Measurements from ENCODE around the gene C11orf97. TPM values are rescaled to one million over a fixed set of nuclear protein-coding genes. Genes with fewer than 3 reads are reported as not detected.

The C11orf97 gene
- total RNA-seq, 1 experiment from 2014 or later, result not detected

- Histone ChIP-seq H3K4me2 (ENCODE audit: low read length) (no peak overlapping the region), H3K9me2 (ENCODE audit: insufficient read depth) (no peaks in the 10 kb centered on the region), H3K4me3 (replicated peaks in 1 of 2; ENCODE audit: low read depth in 1 of 2, low read length in 2 of 2) (no peak overlapping the region), H3K9ac (ENCODE audit: low read length) (no peak overlapping the region), H3K79me2 (ENCODE audit: insufficient read depth, low read length) (no peaks in the 10 kb centered on the region), H3K27me3 (ENCODE audit: insufficient read depth, low read length) (no peaks in the 10 kb centered on the region), H2AFZ (ENCODE audit: low read depth, low read length, poor library complexity, severe bottlenecking) (no peak overlapping the region), H3K9me3 (ENCODE audit: control insufficient read depth in 1 of 2, insufficient read depth in 1 of 2, low read depth in 1 of 2, low read length in 2 of 2) (no peaks in the 10 kb centered on the region), H4K20me1 (ENCODE audit: insufficient read depth) (no peaks in the 10 kb centered on the region), H3K4me1 (ENCODE audit: control insufficient read depth in 1 of 2, insufficient read depth in 2 of 2, low read length in 2 of 2) (no peaks in the 10 kb centered on the region), H3K27ac (ENCODE audit: low read depth, low read length) (no peak overlapping the region), H3K36me3 (ENCODE audit: control insufficient read depth in 1 of 2, insufficient read depth in 2 of 2, low read length in 2 of 2) (no peaks in the 10 kb centered on the region)
- no peak for TF ChIP-seq REST (IDR thresholded peaks at IDR 0.05; ENCODE audit: low read depth)
- no peak for TF ChIP-seq ZFX (IDR thresholded peaks at IDR 0.05)
- no peak for TF ChIP-seq ATF3 (IDR thresholded peaks at IDR 0.05)
- TF ChIP-seq EZH2 (IDR thresholded peaks at IDR 0.05), result no peak
- TF ChIP-seq CBX3 (IDR thresholded peaks at IDR 0.05; ENCODE audit: low read depth), result no peak
- TF ChIP-seq SIN3A (IDR thresholded peaks at IDR 0.05; ENCODE audit: low read depth), result no peak
- no peak for TF ChIP-seq TCF7L2 (IDR thresholded peaks at IDR 0.05; ENCODE audit: borderline replicate concordance, extremely low read depth, insufficient read depth, insufficient read length)
- no peak for TF ChIP-seq CTCF (IDR thresholded peaks at IDR 0.05 in 2 of 3, conservative IDR thresholded peaks at IDR 0.05 in 1 of 3; ENCODE audit: borderline replicate concordance in 1 of 3, insufficient read depth in 1 of 3, low read depth in 2 of 3, low read length in 2 of 3)
- TF ChIP-seq JUND (IDR thresholded peaks at IDR 0.05), result no peak
- no peak for TF ChIP-seq ZNF274 (IDR thresholded peaks at IDR 0.05; ENCODE audit: low read depth, low read length)
- TF ChIP-seq MAX (IDR thresholded peaks at IDR 0.05), result no peak
- no peak for TF ChIP-seq FOSL1 (IDR thresholded peaks at IDR 0.05; ENCODE audit: low read depth)
- no peak for TF ChIP-seq RAD21 (IDR thresholded peaks at IDR 0.05; ENCODE audit: low read depth)
- TF ChIP-seq ELF1 (IDR thresholded peaks at IDR 0.05; ENCODE audit: borderline replicate concordance, low read depth), result no peak
- TF ChIP-seq POLR2AphosphoS5 (IDR thresholded peaks at IDR 0.05; ENCODE audit: low read depth, low read length), result no peak
- TF ChIP-seq EGR1 (IDR thresholded peaks at IDR 0.05; ENCODE audit: low read depth), result no peak
- TF ChIP-seq SP1 (IDR thresholded peaks at IDR 0.05; ENCODE audit: low read depth), result no peak
- no peak for TF ChIP-seq SRF (IDR thresholded peaks at IDR 0.05; ENCODE audit: low read depth)
- POLR2A ChIA-PET, result no interaction called here
- ATAC-seq (no peak), DNase-seq (ENCODE audit: low read depth, low spot score) (no peak)
- intact Hi-C loops (cut with micrococcal nuclease), result no loop called here
- CTCF ChIA-PET, result no interaction called here
- no TSS peak for BruUV-seq (replicated peaks)
- RAD21 ChIA-PET (ENCODE audit: low non-redundant PET in 1 of 2, low total read pairs in 2 of 2, uncharacterized antibody in 2 of 2, unreplicated experiment in 2 of 2), result no interaction called here
Measured at GRCh38 chr11:94557421-94557820, 45.2 kb downstream of the C11orf97 start.

Data from HCT116 (cell line).